HCT116 (cell line): ENCODE measurements around the gene RECQL5.

ENCODE experiments used
- CTCF ChIP-seq, 3 experiments: fragments of 200-600 bp in 1 of 3; sonication (generic) in 1 of 3; IDR thresholded peaks in 2 of 3; conservative IDR thresholded peaks in 1 of 3; 2 replicates each; pipeline ENCODE4 v1.5.1; 2012 to 2017; ENCODE audit warnings: low read depth in 2 of 3, low read length in 2 of 3, antibody characterized with exemption in 1 of 3, borderline replicate concordance in 1 of 3, control low read depth in 1 of 3, mild to moderate bottlenecking in 1 of 3, mixed read lengths in 1 of 3, mixed run types in 1 of 3, moderate library complexity in 1 of 3; ENCODE audit not compliant: insufficient read depth in 1 of 3
- POLR2A ChIP-seq: IDR thresholded peaks from 2 replicates; pipeline ENCODE4 v1.7.0; 2011; ENCODE audit warnings: borderline replicate concordance; ENCODE audit not compliant: insufficient read depth, insufficient read length; ENCODE audit errors: extremely low read depth
- POLR2AphosphoS5 ChIP-seq: IDR thresholded peaks from 2 replicates; pipeline ENCODE4 v1.6.1; 2011; ENCODE audit warnings: mild to moderate bottlenecking, low read depth, low read length, moderate library complexity

GRCh38 chr17:75664099-75664549, 2.8 kb downstream of the RECQL5 start:
- TF ChIP-seq POLR2A (no peak), POLR2AphosphoS5 (no peak), CTCF (IDR thresholded peaks at IDR 0.05 in 2 of 3, conservative IDR thresholded peaks at IDR 0.05 in 1 of 3; ENCODE audit: borderline replicate concordance in 1 of 3, insufficient read depth in 1 of 3, low read depth in 2 of 3, low read length in 2 of 3) (no peak)
